HG03378 (cell line): ENCODE data around the gene ZNF443.
A peak's percentile ranks its signal among the peaks of the same experiment; 100 is the strongest.
"Not testable (repeated sequence)": the region's sequence is repeated elsewhere in the genome, so short reads cannot be mapped to it uniquely, and the experiment has no call there.

ENCODE experiments used
- ATAC-seq: cut with Tn5 transposase; IDR thresholded peaks from one replicate; pipeline ENCODE4 v1.9.1; 2021; ENCODE audit warnings: mild to moderate bottlenecking, moderate library complexity; ENCODE audit not compliant: unreplicated experiment

Gene ZNF443

GRCh38 chr19:12425236-12425887, 15.5 kb downstream of the ZNF443 start:
- ATAC-seq: no peak

- not testable (repeated sequence) for ATAC-seq
These were observed 23.5 kb downstream of the ZNF443 start for GRCh38 chr19:12417273-12417672.

GRCh38 chr19:12411893-12412292, 28.9 kb downstream of the ZNF443 start:
- ATAC-seq: no peak

GRCh38 chr19:12400633-12401502, 40.0 kb downstream of the ZNF443 start, which contains the start of gene ZNF799:
Gene ZNF799 (minus strand): TSS chr19:12401271. CDS start chr19:12401070, 201 bp downstream.
- ATAC-seq: peak; percentile 72

- peak; percentile 37 for ATAC-seq
These were observed 40.8 kb downstream of the ZNF443 start for GRCh38 chr19:12399901-12400632.

GRCh38 chr19:12391148-12391547, 49.7 kb downstream of the ZNF443 start:
- ATAC-seq: not testable (repeated sequence)

GRCh38 chr19:12386365-12386764, 54.5 kb downstream of the ZNF443 start:
- ATAC-seq: not testable (repeated sequence)

GRCh38 chr19:12380444-12380737, 60.4 kb downstream of the ZNF443 start:
- ATAC-seq: no peak

- ATAC-seq: no peak
These were observed 60.9 kb downstream of the ZNF443 start for GRCh38 chr19:12379732-12380443.
